Fibroblast of skin of abdomen (primary cell): ENCODE measurements around the gene FBXL22.

ENCODE experiments used
- DNase-seq: peaks from one replicate; pipeline ENCODE4 v3.0.0-alpha.2; 2013

Gene FBXL22

GRCh38 chr15:63593705-63594671 lies 3.2 kb upstream of the FBXL22 start:
- no peak for DNase-seq

DNA sequence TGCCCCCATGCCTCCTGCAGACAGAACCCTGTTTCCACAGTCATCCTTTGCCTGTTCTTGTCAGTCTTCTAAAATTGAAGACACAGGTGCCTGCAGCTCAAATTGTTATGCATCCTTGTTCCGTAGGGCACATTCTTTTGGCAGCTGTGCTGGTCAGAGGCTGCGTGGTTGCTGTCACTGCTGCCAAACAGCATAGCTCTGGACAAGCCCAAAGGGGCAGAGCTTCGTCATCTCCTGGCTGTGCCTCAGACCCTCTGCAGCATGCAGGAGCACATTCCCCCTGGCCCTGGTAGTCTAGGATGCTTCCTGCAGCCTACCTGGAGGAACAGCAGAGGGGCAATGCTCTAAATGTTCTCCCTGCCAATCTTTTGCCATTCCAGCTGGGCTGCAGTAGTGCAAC lies 2.1 kb upstream of the FBXL22 start:
- no peak for DNase-seq

DNA sequence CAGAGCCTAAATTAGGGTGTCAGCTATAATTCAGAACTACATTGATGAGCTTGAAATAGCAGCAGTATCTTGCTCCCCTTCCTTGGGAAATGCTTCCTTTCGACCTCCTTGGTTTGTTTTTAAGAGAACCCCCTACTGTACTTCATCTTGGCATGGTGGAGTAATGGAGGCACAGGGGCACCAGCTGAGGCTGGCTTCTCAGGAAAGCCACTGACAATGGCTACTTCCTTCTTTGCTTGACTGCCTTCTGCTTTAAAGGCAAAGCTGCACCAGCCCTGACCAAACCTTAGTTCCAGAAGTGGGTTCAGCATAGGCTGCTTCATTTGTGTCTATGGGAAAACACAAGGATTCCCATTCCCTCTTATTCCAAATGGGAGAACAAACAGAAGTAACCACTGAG lies 1.5 kb upstream of the FBXL22 start:
- DNase-seq: no peak

DNA sequence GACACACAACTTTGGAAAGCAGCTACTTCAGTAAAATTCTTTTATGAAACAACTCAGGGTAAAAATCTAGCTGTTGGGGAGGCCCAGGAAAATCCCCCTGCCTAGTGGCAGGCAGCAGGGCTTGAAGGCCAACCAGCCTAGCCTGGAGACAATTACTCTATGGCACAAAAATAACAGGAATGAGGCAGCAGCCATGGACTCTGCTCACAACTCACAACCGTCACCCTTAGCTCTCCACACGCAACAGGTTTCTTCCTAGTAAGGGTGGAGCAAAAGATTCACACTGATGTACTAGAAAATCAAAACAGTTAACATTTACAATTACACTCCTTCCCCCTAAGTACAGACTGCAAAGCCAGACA lies 530 bp upstream of the FBXL22 start:
- DNase-seq: no peak

GRCh38 chr15:63597821-63598220 lies 634 bp downstream of the FBXL22 start:
- DNase-seq: no peak

- no peak for DNase-seq
Measured at GRCh38 chr15:63598473-63599400, 1.6 kb downstream of the FBXL22 start.

- DNase-seq: peak; percentile 11
Measured at GRCh38 chr15:63599401-63600000, 2.3 kb downstream of the FBXL22 start.

DNA sequence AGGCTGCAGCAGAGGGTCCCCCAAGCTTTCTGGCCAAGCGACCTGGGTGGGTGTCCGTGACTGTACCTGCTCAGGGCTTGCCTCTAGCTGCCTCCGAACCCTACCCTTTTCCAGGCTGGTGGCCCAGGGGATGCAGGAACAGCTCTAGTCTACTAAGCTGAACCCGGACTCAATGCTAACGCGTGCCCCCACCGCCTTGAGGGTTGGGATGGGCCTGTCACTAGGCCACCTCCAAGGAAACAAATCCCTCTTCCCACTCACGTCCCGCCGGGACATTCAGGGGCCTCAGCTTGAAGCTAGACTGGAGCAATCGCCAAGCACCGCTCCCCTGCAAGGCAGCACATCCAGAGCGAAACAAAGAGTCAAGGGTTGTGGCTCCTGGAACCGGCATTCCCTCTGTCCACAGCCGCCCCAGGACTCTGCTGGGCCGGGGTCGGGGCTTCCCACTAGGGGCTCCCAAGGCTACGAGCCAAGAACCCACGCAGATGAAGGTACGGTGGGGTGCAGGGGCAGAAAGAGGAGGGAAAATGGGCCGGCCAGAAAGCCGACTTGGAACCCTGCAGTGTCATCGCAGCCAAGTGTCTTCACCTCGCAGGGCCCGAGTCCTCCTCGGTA lies 2.9 kb downstream of the FBXL22 start:
- no peak for DNase-seq

GRCh38 chr15:63600616-63601025 lies 3.4 kb downstream of the FBXL22 start:
- DNase-seq: peak; percentile 94

DNA sequence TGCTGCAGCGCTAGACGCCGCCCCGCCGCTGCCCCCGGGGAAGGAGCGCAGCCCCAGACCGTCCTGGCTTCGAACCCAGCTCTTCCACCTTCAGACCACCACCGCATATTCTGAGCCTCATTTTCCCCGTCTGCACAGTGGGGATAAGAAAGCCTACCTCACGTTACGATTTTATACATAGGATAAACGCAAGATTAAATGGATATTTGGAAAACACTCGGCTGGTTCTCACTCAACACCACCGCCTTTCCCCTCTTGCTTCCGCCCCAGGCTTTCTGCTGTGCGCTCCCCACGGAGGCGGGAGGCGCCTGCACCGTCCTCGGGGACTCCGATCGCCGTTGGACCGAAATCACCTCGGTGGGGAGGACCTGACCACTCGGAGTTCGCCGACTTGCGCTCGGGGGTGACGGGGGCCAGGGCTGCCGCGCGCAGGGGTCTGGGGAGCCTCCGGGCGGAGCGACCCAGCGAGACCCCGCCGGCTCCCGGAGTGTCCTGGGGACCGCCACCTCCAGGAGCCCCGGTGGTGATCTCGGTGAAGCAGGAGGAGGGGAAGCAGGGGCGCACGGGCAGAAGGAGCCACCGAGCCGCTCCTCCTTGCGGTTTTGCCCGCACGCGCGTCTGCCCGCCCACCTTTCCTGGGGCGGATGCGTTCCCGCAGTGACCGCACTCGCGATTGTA lies 4.0 kb downstream of the FBXL22 start:
- DNase-seq: peak; percentile 22

- DNase-seq: no peak
Measured at GRCh38 chr15:63601704-63602185, 4.6 kb downstream of the FBXL22 start.

- DNase-seq: no peak
Measured at GRCh38 chr15:63602595-63602994, 5.4 kb downstream of the FBXL22 start.

GRCh38 chr15:63603516-63603915 lies 6.3 kb downstream of the FBXL22 start:
- no peak for DNase-seq

GRCh38 chr15:63604281-63604680 lies 7.1 kb downstream of the FBXL22 start:
- no peak for DNase-seq

DNA sequence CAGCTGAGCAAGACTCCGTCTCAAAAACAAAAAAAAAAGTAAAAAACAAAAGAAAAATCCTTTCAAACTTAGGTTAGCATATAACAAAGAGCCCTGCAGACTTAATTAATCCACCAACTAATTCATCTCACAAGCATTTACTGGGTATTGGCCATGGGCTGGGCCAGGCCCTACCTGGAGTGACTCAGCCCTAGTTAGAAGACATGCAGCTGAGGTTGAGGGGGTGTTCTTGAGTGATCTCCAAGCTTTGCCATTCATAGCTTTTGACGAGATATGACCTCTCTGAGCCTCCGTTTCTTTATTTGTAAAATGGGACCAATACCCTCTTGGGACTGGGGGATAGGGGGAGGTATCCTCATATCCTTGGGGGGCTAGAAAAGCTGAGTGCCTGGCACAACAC lies 7.8 kb downstream of the FBXL22 start:
- DNase-seq: no peak

GRCh38 chr15:63605816-63606215 lies 8.6 kb downstream of the FBXL22 start:
- no peak for DNase-seq

- DNase-seq: no peak
Measured at GRCh38 chr15:63606308-63606707, 9.1 kb downstream of the FBXL22 start.

- DNase-seq: no peak
Measured at GRCh38 chr15:63608989-63609388, 11.8 kb downstream of the FBXL22 start.

DNA sequence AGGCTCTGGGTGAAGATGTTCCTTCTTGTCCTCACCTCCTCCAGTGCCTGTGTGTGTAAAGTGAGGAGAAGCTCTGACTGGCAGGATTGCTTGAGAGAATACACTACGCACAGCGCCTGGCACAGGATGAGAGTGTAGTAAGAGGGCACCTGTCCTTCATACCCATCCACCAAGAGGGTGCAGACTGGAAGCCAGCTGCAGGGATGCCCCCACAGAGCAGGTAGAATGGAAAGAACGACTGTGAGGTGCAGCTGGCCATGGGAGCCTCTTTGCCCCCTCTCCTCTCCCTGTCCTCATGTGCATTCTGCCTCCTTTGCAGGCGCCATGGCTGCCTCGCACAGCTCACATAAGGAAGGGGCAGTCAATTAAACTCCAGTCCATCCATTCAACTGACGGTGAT lies 12.3 kb downstream of the FBXL22 start:
- no peak for DNase-seq

GRCh38 chr15:63610209-63610841 lies 13.1 kb downstream of the FBXL22 start:
- peak; percentile 89 for DNase-seq

- DNase-seq: no peak
Measured at GRCh38 chr15:63611177-63611576, 14.0 kb downstream of the FBXL22 start.
